Esophagus (tissue), 2 donors: ENCODE measurements around the gene DNASE1L3. TPM values are rescaled to one million over a fixed set of nuclear protein-coding genes. Genes with fewer than 3 reads are reported as not detected.

Source experiments
- H3K27ac ChIP-seq, 2 donors: one replicate each; pipeline ENCODE4 v1.5.1; 2013; ENCODE audit warnings: low read depth in 2 of 2, mild to moderate bottlenecking in 2 of 2, inconsistent platforms in 1 of 2, low read length in 1 of 2, moderate library complexity in 1 of 2
- H3K27me3 ChIP-seq, 2 donors: one replicate each; pipeline ENCODE4 v1.6.1; 2013; ENCODE audit warnings: low read length in 2 of 2, control low read depth in 1 of 2, mild to moderate bottlenecking in 1 of 2; ENCODE audit not compliant: insufficient read depth in 2 of 2, control insufficient read depth in 1 of 2
- H3K36me3 ChIP-seq, 2 donors: one replicate each; pipeline ENCODE4 v1.6.1; 2013; ENCODE audit warnings: low read length in 1 of 2; ENCODE audit not compliant: control insufficient read depth in 2 of 2, insufficient read depth in 2 of 2
- H3K4me1 ChIP-seq, 2 donors: one replicate each; pipeline ENCODE4 v1.6.1; 2013; ENCODE audit warnings: low read length in 1 of 2; ENCODE audit not compliant: control insufficient read depth in 2 of 2, insufficient read depth in 2 of 2
- H3K4me3 ChIP-seq, 2 donors: one replicate each; pipeline ENCODE4 v1.5.1; 2013; ENCODE audit warnings: low read length in 2 of 2, mild to moderate bottlenecking in 2 of 2, low read depth in 1 of 2, moderate library complexity in 1 of 2
- H3K9me3 ChIP-seq, 2 donors: one replicate each; pipeline ENCODE4 v1.6.1; 2013; ENCODE audit warnings: mild to moderate bottlenecking in 2 of 2, low read depth in 1 of 2, low read length in 1 of 2, moderate library complexity in 1 of 2; ENCODE audit not compliant: control insufficient read depth in 2 of 2, insufficient read depth in 1 of 2
- WGBS, 2 donors: extraction: QIAGEN DNeasy Blood & Tissue Kit; methylation state at CpG; one replicate each; pipeline ENCODE4 v1.1.7; 2013; 5-methylcytosine and 5-hydroxymethylcytosine counted together
- polyA plus RNA-seq, 2 donors: library from polyadenylated mRNA; stranded (reverse); fragments of 200-250 nt; gene quantifications; one replicate each; pipeline ENCODE4 v1.2.3, GENCODE V29; 2013
- donor health status: healthy with polysubstance abuse.
- donor health status: Bipolar disorder and iron deficiency.

The DNASE1L3 gene
- polyA plus RNA-seq, 2 donors, result 7.5 to 39.3 TPM

DNA sequence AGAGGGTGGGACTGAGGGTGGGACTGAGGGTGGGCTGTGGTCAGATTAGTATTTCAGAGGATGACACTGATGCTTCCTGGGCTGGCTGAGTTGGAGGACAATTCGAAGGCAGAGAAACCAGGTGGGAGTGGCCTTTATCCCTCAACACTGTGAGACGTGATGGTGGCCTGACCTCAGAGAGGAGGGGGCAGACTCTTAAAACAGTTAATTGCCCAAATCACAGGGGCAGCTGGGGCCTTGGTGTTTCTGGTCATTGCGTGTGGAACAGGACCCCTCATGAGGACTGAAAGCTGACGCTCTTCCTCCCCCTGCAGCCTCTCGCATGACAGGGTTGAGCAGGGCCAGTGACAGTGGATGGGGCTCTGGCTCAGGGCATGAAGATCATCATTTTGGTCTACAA lies 18.7 kb downstream of the DNASE1L3 start:
- Histone ChIP-seq H3K27ac (no peak overlapping the region), H3K36me3 (peaks cover 0 to 4% of the 10 kb centered on the region in 2 donors), H3K4me1 (peaks cover 0 to 2% of the 10 kb centered on the region in 2 donors), H3K27me3 (no peaks in the 10 kb centered on the region), H3K9me3 (no peaks in the 10 kb centered on the region), H3K4me3 (no peak overlapping the region)
- 83 to 89% methylated on average over 5 of the region's 5 CpGs for WGBS, 2 donors

DNA sequence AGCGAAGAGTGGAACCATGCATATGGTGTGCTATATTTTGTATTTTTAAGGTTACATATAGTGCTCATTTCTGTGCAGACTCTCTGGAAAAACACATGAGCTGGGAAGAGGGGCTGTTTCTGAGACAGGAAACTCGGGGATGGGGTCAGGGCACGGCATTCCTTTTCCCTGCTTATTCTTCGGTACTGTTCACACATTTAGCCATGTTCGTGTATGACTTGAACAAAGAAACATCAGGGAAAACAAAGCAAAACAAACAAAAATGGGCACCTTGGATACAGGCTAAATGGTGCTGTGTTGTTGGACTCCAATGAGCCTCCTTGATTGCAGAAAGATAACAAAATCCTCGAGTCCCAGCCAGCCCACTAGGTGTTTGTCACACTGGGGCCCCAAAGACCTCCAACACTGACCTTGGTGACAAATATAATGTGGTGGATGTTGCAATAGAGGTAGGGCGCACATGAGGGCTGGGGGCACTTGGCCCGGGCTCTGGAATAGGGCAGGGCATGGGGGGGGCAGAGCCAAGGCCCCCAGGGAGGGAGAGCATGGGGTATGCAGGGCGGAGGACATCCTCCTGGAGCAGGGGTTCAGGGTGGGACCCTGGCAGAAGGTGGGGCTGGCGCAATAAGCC lies 19.3 kb downstream of the DNASE1L3 start:
- Histone ChIP-seq H3K4me1 (peaks cover 0 to 2% of the 10 kb centered on the region in 2 donors), H3K4me3 (no peak overlapping the region), H3K27ac (no peak overlapping the region), H3K36me3 (peaks cover 0 to 4% of the 10 kb centered on the region in 2 donors), H3K27me3 (no peaks in the 10 kb centered on the region), H3K9me3 (no peaks in the 10 kb centered on the region)
- WGBS, 2 donors, result 72 to 74% methylated on average over 10 of the region's 10 CpGs

DNA sequence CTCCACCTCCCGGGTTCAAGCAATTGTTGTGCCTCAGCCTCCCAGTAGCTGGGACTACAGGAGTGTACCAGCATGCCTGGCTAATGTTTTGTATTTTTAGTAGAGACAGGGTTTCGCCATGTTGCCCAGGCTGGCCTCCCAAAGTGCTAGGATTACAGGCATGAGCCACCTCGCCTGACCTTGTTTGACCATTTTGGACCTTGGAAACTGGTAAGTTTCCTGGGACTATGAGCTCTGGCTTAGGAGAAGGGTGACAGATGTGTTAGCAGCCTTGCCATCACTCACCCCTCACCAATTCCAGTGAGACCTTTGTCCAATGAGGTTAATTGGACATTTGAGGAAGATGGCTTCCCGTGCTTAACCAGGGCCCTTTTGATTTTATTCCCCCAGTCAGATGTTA lies 19.9 kb downstream of the DNASE1L3 start:
- 92 to 93% methylated on average over 4 of the region's 4 CpGs for WGBS, 2 donors
- Histone ChIP-seq H3K27me3 (no peaks in the 10 kb centered on the region), H3K36me3 (peaks cover 0 to 4% of the 10 kb centered on the region in 2 donors), H3K4me3 (no peak overlapping the region), H3K4me1 (peaks cover 0 to 2% of the 10 kb centered on the region in 2 donors), H3K9me3 (no peaks in the 10 kb centered on the region), H3K27ac (no peak overlapping the region)

DNA sequence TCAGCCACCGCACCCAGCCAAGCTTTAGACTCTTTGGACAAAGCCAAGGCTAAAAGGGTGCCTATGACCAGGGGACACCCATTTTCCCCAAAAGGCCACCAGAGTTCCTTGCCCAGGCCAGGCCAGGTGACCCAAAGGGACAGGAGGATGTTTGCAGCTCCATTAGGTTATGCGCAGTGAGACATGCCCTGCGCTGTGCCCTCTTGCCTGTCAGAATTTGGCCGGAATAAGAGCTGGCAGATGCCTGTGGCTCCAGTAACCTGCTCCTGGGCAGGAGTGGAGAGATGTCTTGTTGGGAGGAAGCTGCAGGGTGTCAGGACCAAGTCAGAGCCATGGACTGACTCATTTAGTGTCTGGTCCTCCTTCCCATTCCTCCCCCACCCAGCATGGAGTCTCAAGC lies 20.5 kb downstream of the DNASE1L3 start:
- no peaks in the 10 kb centered on the region for H3K27me3 ChIP-seq
- H3K4me3 ChIP-seq, result no peak overlapping the region
- H3K4me1 ChIP-seq, result peaks cover 0 to 2% of the 10 kb centered on the region in 2 donors
- no peaks in the 10 kb centered on the region for H3K9me3 ChIP-seq
- no peak overlapping the region for H3K27ac ChIP-seq
- H3K36me3 ChIP-seq, result peaks cover 0 to 4% of the 10 kb centered on the region in 2 donors
- WGBS, 2 donors, result 94 to 98% methylated on average over 4 of the region's 4 CpGs

DNA sequence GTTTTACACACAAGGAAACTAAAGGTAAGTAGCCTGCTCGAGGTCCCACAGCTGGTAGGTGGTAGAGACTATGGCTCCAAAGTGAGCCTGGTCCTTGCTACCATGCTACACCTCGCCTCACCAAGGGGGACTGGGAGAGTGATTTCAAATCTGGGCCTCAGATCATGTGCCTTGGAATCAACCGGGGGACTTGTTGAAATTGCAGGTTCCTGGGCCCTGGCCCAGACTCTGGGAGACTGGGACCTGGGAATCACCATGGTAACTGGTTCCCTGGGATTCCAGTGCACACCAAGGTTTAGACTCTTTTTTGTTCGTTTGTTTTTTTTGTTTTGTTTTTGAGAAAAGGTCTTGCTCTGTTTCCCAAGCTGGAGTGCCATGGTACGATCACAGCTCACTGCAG lies 21.1 kb downstream of the DNASE1L3 start:
- Histone ChIP-seq H3K27ac (no peak overlapping the region), H3K4me1 (peaks cover 0 to 2% of the 10 kb centered on the region in 2 donors), H3K27me3 (no peaks in the 10 kb centered on the region), H3K4me3 (no peak overlapping the region), H3K36me3 (peaks cover 0 to 4% of the 10 kb centered on the region in 2 donors), H3K9me3 (no peaks in the 10 kb centered on the region)
- WGBS, 2 donors, result 75 to 81% methylated on average over 5 of the region's 5 CpGs

DNA sequence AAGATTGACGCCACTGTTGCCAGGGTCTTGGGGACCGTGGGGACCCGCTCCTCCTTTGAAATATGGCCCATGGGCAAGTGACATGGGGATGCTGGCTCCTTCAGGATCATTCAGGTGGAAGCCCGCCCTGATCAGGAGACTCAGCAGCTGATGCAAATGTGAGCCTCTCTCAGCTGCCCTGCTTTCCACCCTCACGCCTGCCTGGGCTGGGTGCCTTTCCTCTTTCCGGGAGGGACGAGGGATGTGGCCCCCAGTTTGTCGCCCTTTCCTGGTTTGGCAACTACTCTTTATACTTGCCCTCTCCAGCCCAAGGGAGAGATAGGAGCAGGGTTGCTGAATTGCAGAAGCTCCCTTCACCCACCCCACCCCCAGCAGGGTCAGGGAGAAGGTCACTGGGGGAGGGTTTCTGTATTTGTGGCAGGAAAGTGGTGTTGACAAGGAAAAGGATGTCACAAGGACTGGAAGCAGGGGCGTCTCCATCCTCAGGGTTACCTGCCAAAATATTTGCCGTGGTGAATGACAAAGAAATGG lies 21.8 kb downstream of the DNASE1L3 start:
- WGBS, 2 donors, result 55 to 76% methylated on average over 10 of the region's 10 CpGs

DNA sequence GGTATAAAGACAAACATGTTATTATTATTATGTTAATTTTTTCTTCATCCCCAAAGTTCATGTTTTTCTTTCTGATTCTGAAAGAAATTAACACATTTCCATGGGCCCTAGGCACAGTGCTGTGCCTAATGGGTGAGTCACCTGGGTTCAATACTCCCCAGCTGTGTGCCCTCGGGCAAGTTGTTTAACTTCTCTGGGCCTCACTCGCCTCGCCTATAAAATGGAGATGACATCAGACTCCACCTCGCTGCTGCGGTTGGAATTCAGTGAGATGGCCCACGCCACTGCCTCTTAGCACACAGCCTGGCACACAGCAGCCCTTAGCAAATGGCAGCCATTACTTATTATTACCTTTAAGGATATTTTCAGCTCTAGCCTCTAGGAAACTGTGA lies 22.6 kb downstream of the DNASE1L3 start:
- no peak overlapping the region for H3K4me3 ChIP-seq
- H3K27ac ChIP-seq, result no peak overlapping the region
- H3K9me3 ChIP-seq, result no peaks in the 10 kb centered on the region
- peaks cover 0 to 2% of the 10 kb centered on the region in 2 donors for H3K4me1 ChIP-seq
- H3K36me3 ChIP-seq, result no peaks in the 10 kb centered on the region
- H3K27me3 ChIP-seq, result no peaks in the 10 kb centered on the region
- 49 to 54% methylated on average over 6 of the region's 6 CpGs for WGBS, 2 donors

More for the DNA sequence above, 21.8 kb downstream of the DNASE1L3 start:
- Histone ChIP-seq H3K36me3 (peaks cover 0 to 4% of the 10 kb centered on the region in 2 donors), H3K9me3 (no peaks in the 10 kb centered on the region), H3K27me3 (no peaks in the 10 kb centered on the region), H3K4me1 (peaks cover 0 to 2% of the 10 kb centered on the region in 2 donors), H3K27ac (peak overlapping the region in 1 of 2 donors; percentile 58), H3K4me3 (no peak overlapping the region)

DNA sequence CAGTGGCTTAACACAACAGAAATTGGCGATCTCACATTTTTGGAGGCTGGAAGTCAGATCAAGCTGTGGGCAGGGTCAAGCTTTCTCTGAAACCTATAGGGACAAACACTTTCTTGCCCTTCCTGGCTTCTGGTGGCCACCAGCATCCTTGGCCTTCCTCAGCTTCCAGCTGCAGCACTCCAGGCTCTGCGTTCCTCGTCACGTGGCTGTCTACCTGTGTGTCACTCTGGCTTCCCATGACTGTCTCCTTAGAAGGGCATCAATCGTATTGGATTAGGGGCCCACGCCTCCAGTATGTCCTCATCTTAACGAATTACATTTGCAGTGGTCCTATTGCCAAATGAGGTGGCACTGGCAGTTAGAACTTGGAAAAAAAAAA lies 25.8 kb downstream of the DNASE1L3 start:
- Histone ChIP-seq H3K4me1 (peaks cover 0 to 2% of the 10 kb centered on the region in 2 donors), H3K27ac (no peak overlapping the region)
- WGBS, 2 donors, result 90 to 92% methylated on average over 7 of the region's 7 CpGs

DNA sequence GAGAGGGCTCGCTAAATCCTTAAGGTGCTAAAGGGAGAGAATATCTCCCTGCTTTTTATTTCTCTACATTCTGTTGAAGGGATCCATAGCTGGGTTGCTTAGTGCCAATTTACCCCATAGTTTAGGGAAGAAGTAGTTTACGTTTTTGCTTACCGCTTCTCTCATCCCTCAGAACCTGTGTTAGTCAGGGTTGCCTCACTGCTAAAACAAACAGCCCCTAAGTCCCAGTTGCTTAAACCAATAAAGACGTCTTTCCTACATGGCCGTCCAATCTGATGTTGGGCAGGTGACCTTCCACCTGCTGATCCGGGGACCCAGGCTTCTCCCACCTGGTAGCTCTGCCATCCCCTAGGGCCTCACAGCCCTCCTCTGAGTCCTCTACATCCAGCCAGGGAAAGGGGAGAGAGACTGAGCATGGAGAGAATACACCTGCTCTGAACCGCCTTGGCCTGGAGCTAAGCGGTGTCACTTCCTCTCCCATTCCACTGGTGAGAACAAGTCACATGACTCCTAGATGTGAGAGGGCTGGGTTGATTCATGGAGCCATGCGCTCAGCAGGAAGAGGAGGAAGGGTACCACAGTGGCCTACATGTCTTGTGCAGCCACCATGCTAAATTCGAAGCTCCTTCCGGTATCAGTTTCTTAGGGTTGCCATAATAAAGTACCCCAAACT lies 26.3 kb downstream of the DNASE1L3 start:
- WGBS, 2 donors, result 95% methylated on average over 11 of the region's 11 CpGs
- no peak overlapping the region for H3K4me3 ChIP-seq

More for the DNA sequence above, 25.8 kb downstream of the DNASE1L3 start:
- Histone ChIP-seq H3K9me3 (no peaks in the 10 kb centered on the region), H3K4me3 (no peak overlapping the region), H3K36me3 (no peaks in the 10 kb centered on the region), H3K27me3 (no peaks in the 10 kb centered on the region)

More for the DNA sequence above, 26.3 kb downstream of the DNASE1L3 start:
- no peak overlapping the region for H3K27ac ChIP-seq
- no peaks in the 10 kb centered on the region for H3K9me3 ChIP-seq
- no peaks in the 10 kb centered on the region for H3K36me3 ChIP-seq
- H3K4me1 ChIP-seq, result peaks cover 0 to 2% of the 10 kb centered on the region in 2 donors
- H3K27me3 ChIP-seq, result no peaks in the 10 kb centered on the region
